ENCODE results near the gene BRIP1. TPM values are rescaled to one million over a fixed set of nuclear protein-coding genes. Genes with fewer than 3 reads are reported as not detected.

Gene BRIP1
- total RNA-seq, 1 experiment from 2014 or later = 9.4 TPM

- ChIA-PET CTCF (interaction anchor here (0.6 kb wide), 1 partner anchor 15 kb away, joined by 6 read pairs; the partner anchor contains the start of gene BRIP1), POLR2A (no interaction called here)
- Histone ChIP-seq H3K4me1 (ENCODE audit: control insufficient read depth, insufficient read depth, low read length) (no peaks in the 10 kb centered on the region), H3K36me3 (ENCODE audit: control insufficient read depth, insufficient read depth, low read length) (peaks cover 10% of the 10 kb centered on the region), H3K9me3 (ENCODE audit: control insufficient read depth, insufficient read depth, low read depth, low read length) (no peaks in the 10 kb centered on the region), H3K27ac (ENCODE audit: low read length) (no peak overlapping the region), H3K4me3 (ENCODE audit: low read depth in 2 of 2, low read length in 2 of 2) (no peak overlapping the region), H3K27me3 (ENCODE audit: control insufficient read depth, insufficient read depth, low read length) (no peaks in the 10 kb centered on the region)
- intact Hi-C loops (cut with micrococcal nuclease; ENCODE audit: unreplicated experiment) (no loop called here), in situ Hi-C loops (cut with HindIII; ENCODE audit: low pct_unique_long_range_greater_than_20kb, low sequenced_read_pairs) (no loop called here)
- BruUV-seq (replicated peaks) = no TSS peak
- DNase-seq (ENCODE audit: low read depth, low spot score) (no peak), ATAC-seq (no peak)
- TF ChIP-seq POLR2AphosphoS5 (IDR thresholded peaks at IDR 0.05; ENCODE audit: low read depth, low read length) (no peak), TCF7L2 (IDR thresholded peaks at IDR 0.05; ENCODE audit: low read depth, low read length) (no peak), SIN3A (IDR thresholded peaks at IDR 0.05; ENCODE audit: borderline replicate concordance, insufficient read depth, low read depth, low read length) (no peak), CTCF (IDR thresholded peaks at IDR 0.05) (no peak), REST (IDR thresholded peaks at IDR 0.05; ENCODE audit: insufficient read depth in 1 of 2, low read depth in 2 of 2, low read length in 1 of 2) (no peak)
These were observed 15.2 kb upstream of the BRIP1 start for GRCh38 chr17:61878520-61878919.

- no peaks in the 10 kb centered on the region for H3K9me3 ChIP-seq (ENCODE audit: control insufficient read depth, insufficient read depth, low read depth, low read length)
- TF ChIP-seq TCF7L2 (IDR thresholded peaks at IDR 0.05; ENCODE audit: low read depth, low read length) = no peak
- ATAC-seq (no peak), DNase-seq (ENCODE audit: low read depth, low spot score) (no peak)
- H3K27me3 ChIP-seq (ENCODE audit: control insufficient read depth, insufficient read depth, low read length) = no peaks in the 10 kb centered on the region
- BruUV-seq (replicated peaks) = no TSS peak
- in situ Hi-C loops (cut with HindIII; ENCODE audit: low pct_unique_long_range_greater_than_20kb, low sequenced_read_pairs) = no loop called here
- no peak overlapping the region for H3K4me3 ChIP-seq (ENCODE audit: low read depth in 2 of 2, low read length in 2 of 2)
- ChIA-PET POLR2A (interaction anchor here (0.6 kb wide), 1 partner anchor 14 kb away, joined by 7 read pairs; the partner anchor contains the start of gene BRIP1), CTCF (no interaction called here)
- intact Hi-C loops (cut with micrococcal nuclease; ENCODE audit: unreplicated experiment) = no loop called here
- H3K36me3 ChIP-seq (ENCODE audit: control insufficient read depth, insufficient read depth, low read length) = peaks cover 10% of the 10 kb centered on the region
- no peaks in the 10 kb centered on the region for H3K4me1 ChIP-seq (ENCODE audit: control insufficient read depth, insufficient read depth, low read length)
- H3K27ac ChIP-seq (ENCODE audit: low read length) = no peak overlapping the region
These were observed 14.5 kb upstream of the BRIP1 start for GRCh38 chr17:61877837-61878236.

GRCh38 chr17:61875804-61876203 is 12.5 kb upstream of the BRIP1 start:
- ChIA-PET POLR2A (no interaction called here), CTCF (no interaction called here)
- BruUV-seq (replicated peaks) = no TSS peak

More at GRCh38 chr17:61875804-61876203, 12.5 kb upstream of the BRIP1 start:
- H3K36me3 ChIP-seq (ENCODE audit: control insufficient read depth, insufficient read depth, low read length) = peaks cover 15% of the 10 kb centered on the region
- H3K9me3 ChIP-seq (ENCODE audit: control insufficient read depth, insufficient read depth, low read depth, low read length) = no peaks in the 10 kb centered on the region
- no peaks in the 10 kb centered on the region for H3K4me1 ChIP-seq (ENCODE audit: control insufficient read depth, insufficient read depth, low read length)
- TF ChIP-seq REST (IDR thresholded peaks at IDR 0.05; ENCODE audit: insufficient read depth in 1 of 2, low read depth in 2 of 2, low read length in 1 of 2) (no peak), CTCF (IDR thresholded peaks at IDR 0.05) (no peak), POLR2AphosphoS5 (IDR thresholded peaks at IDR 0.05; ENCODE audit: low read depth, low read length) (no peak), SIN3A (IDR thresholded peaks at IDR 0.05; ENCODE audit: borderline replicate concordance, insufficient read depth, low read depth, low read length) (no peak), TCF7L2 (IDR thresholded peaks at IDR 0.05; ENCODE audit: low read depth, low read length) (no peak)
- H3K27me3 ChIP-seq (ENCODE audit: control insufficient read depth, insufficient read depth, low read length) = no peaks in the 10 kb centered on the region
- DNase-seq (ENCODE audit: low read depth, low spot score) (no peak), ATAC-seq (no peak)
- in situ Hi-C loops (cut with HindIII; ENCODE audit: low pct_unique_long_range_greater_than_20kb, low sequenced_read_pairs) (no loop called here), intact Hi-C loops (cut with micrococcal nuclease; ENCODE audit: unreplicated experiment) (no loop called here)
- no peak overlapping the region for H3K27ac ChIP-seq (ENCODE audit: low read length)
- no peak overlapping the region for H3K4me3 ChIP-seq (ENCODE audit: low read depth in 2 of 2, low read length in 2 of 2)
